ENCODE results near the gene CMSS1.

- TF ChIP-seq CTCF (IDR thresholded peaks at IDR 0.05), result no peak
- no peak for TF ChIP-seq POLR2A (IDR thresholded peaks at IDR 0.05)
Observed at GRCh38 chr3:99859825-99860224, 42.2 kb downstream of the CMSS1 start.
